GM18909 (cell line): ENCODE measurements around the gene TANK.
"Not testable (repeated sequence)": the region's sequence is repeated elsewhere in the genome, so short reads cannot be mapped to it uniquely, and the experiment has no call there.

Experiments
- ATAC-seq: cut with Tn5 transposase; IDR thresholded peaks from one replicate; pipeline ENCODE4 v1.9.1; 2021; ENCODE audit warnings: mild to moderate bottlenecking; ENCODE audit not compliant: unreplicated experiment, poor library complexity

Gene TANK

DNA sequence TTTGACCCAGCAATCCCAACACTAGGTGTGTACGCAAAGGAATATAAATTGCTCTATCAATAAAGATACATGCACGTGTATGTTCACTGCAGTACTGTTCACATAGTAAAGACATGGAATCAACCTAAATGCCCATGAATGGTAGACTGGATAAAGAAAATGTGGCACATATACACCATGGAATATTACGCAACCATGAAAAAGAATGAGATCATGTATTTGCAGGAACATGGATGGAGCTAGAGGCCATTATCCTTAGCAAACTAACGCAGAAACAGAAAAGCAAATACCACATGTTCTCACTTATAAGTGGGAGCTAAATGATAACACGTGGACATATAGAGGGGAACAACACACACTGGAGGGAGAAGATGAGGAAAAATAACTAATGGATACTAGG, 27.8 kb upstream of the TANK start:
- not testable (repeated sequence) for ATAC-seq

GRCh38 chr2:161133366-161133765, 26.9 kb upstream of the TANK start:
- no peak for ATAC-seq

DNA sequence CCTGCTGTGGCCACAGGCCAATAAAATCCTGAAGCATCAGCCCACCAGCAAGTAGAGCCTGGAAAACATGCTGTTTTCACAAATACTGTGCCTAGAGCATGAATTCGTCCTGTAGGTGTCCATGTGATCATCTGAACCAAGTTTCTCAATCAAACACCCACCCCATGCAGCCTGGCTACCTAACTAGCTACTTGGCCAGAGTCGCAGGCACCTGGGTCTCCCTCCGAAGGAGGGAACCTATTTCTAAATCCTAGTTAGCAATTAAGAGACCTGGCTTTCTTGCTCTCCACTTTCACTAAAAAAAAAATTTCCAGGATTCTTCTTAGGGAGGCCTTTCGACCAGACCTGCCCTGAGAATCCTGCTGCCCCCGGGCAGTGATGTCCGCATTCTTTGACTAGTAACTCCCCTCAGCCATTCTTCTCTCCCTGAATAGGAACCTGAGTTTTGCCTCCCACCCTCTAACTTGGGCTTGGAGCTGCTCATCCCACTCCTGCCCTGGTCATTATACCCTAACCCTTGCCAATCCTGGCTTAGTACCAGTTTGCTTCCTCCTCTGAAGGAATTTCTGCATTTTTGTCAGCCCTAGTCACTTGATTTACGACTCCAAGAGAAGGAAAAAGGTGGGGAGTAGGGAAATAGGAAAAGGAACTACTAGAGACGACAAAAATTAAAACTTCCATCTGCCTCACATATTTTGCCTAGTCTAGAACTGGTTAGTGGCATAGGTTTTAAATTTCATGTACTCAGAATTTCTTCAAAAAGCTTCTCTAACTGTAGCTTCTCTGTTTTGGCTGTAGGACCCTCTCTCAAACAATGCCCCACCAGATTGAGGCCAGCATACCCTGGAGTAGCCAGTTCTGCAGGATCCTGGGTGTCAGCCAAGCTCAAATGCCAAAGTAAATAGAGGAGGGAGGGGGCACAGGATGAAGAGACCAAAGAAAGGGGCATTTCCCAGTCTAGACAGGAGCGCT, 25.4 kb upstream of the TANK start:
- no peak for ATAC-seq

DNA sequence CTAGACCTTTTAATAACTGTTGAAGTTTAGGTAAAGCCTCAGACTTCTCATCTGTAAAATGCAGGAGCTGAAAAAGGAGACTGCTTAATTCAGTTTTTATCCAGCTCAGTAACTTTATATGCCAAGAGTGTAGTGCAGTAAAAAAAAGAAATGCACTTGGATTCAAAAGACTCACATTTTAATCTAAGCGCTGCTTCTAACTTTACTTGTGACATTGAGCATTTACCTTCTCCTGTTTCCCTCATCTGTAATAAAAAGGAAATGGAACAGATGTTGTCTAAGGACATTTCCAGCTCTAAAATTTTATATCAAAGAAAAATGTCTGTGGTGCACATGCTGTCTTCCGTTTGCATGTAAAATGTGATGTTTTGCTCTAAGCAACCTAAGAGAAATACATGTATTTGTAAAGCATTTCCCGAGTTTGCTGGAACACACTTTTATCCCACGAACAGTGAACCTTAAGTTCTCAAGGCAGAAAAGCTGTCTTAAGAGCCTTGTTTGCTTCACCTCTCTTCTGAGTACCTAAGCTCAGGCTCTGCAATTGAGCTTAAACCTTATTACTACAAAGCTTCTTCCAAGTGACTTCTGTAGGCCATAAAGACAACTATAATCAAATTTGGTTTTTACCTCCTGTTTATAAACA, 24.2 kb upstream of the TANK start:
- ATAC-seq: no peak

DNA sequence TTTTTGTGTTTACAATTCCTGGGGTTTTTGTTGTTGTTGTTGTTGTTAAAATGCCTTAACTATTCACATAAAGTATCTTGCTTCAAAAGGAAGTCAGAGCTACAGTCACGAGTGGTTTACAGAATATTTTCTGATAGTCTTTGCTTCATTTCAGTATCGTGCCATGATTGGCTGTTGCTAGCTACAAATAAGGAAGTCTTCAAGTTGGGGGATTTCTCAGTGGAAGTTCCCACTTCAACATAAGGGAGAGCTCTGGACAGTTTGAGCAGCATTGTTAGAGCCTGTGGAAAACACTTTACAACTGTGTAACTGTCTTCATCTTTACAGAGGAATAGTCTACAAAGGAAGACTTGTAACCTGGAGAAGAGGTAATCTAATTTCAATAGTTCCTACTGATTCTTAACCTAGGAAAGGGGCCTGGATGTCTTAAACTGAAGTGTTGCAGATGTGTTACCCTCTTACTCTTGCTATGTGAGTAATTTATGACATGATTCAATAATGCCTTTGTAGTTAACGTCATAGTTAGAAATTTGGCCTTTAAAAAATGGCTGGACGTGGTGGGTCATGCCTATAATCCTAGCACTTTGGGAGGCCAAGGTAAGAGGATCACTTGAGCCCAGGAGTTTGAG, 23.4 kb upstream of the TANK start:
- ATAC-seq: peak; percentile 84

DNA sequence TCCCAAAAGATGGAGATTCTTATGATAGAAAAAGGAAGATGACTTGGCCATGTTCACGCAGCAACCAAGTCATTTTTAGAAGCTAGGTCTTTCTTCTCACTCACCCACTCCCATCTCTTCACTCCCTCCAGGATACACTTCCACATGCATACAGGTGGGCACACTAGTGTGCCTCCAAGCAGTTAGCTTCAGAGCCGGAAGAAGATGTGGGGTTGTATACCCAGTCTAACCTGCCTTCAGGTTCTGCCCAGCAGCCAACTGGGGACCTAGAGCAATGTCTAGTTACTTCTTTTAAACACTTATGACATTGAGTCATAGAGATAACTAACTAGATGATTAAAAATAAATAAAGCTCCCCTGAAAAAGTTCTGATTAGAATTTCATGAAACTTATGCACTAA, 21.8 kb upstream of the TANK start:
- ATAC-seq: no peak

- ATAC-seq: peak; percentile 37
These were observed 20.9 kb upstream of the TANK start for GRCh38 chr2:161139098-161139987.

GRCh38 chr2:161141033-161141432, 19.2 kb upstream of the TANK start:
- peak; percentile 52 for ATAC-seq

- ATAC-seq: no peak
These were observed 13.9 kb upstream of the TANK start for GRCh38 chr2:161146209-161146775.

DNA sequence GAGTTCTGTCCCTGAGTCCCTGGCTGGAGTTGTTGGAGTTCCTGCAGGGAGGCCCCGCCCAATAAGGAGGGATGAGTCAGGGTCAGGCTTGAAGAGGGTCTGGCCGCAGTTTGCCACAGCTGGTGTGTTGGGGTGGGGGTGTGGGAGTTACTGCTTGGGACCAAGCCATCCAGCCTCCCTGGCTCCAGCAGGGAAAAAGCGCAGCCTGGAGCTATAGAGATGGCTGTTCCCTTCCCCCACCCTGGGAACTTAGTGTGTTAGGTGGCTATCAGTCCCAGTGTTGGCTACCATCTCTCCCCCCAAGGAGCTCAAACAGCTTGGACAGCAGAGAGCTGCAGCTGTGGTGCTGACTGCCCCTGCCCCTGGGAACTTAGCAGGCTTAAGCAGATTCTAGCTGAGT, 13.2 kb upstream of the TANK start:
- no peak for ATAC-seq

DNA sequence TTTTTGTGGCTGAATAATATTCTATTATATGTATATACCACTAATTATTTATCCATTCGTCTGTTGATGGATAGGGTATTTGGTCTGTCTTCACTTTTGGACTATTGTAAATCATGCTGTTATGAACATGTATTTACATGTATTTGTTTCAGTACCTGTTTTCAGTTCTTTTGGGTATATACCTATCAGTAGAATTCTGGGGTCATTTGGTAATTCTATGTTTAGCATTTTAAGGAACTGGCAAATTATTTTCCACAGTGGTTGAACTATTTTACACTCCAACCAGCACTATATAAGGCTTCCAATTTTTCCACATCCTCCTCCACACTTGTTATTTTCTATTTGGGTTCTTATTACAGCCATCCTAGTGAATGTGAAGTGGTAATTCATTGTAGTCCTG, 12.4 kb upstream of the TANK start:
- peak; percentile 70 for ATAC-seq

DNA sequence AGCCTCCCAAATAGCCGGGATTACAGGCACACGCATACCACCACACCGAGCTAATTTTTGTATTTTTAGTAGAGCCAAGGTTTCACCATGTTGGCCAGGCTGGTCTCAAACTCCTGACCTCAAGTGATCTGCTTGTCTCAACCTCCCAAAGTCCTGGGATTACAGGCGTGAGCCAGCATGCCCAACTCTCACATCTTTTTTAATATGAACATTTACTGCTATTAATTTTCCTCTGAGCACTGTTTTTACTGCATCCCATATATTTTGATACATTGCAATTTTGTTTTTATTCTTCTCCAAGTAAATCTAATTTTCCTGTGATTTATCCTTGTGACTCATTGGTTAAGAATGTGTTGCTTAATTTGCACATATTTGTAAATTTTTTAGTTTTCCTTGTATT, 9.5 kb upstream of the TANK start:
- no peak for ATAC-seq

GRCh38 chr2:161152302-161152701, 7.9 kb upstream of the TANK start:
- ATAC-seq: no peak

DNA sequence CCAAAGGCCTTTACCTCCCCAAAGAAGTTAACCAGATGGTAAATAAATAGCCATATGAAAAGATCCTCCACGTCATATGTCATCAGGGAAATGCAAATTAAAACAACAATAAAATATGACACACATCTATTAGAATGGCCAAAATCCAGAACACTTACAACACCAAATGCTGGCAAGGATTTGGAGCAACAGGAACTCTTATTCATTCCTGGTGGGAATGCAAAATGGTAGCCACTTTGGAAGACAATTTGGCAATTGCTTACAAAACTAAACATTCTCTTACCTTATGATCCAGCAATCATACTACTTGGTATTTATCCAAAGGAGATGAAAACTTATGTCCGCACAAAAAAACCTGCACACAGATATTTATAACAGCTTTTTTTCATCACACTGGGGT, 1.3 kb upstream of the TANK start:
- ATAC-seq: no peak

GRCh38 chr2:161159456-161160225, 587 bp upstream of the TANK start:
- peak; percentile 12 for ATAC-seq

DNA sequence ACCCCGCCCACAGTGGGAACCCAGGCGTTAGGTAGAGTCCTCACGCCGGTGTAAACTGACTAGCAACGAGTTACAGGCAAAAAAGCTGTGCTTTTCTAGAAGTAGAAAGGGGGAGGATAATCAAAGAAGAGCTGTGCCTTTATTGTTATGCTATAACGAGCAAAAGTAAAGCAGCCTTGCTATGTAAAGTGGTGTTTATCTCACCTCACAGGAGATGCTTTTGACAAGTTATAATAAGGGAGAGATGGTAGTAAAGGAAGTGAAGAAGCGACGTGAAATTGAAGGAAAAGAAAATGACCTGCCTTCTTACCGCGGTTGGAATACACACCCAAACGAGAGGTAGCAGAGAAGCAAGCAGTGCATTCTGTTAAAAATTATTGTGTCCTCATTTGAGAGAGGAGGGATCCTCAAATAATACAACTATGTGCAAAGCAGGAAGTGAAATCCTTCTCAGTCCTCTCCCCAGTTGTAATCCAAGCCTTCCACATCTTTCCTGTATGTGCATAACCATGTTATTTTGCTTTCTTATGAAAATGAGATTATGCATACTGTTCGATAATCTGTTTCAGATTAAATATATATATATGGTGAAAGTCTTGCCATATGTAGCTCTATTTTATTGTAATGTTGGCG, 962 bp downstream of the TANK start:
- no peak for ATAC-seq

DNA sequence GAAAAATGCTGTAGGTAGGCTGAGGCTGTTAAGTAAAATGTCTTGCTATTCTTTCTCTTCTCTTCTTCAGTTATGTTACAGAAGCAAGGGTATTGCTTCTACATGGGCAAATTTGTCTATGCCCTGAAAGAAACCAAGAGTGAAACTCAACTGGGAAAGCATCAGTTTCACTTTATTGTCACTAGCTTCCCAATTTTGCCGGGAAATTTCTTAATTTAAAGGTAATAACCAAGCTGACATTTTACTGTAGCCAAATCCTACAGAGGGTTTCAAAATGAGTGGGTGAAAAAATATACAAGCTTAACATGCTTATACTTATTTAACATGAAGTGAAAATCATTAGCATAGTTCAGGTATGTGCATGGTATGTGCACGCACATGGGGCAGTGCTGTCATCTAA, 3.2 kb downstream of the TANK start:
- ATAC-seq: no peak

DNA sequence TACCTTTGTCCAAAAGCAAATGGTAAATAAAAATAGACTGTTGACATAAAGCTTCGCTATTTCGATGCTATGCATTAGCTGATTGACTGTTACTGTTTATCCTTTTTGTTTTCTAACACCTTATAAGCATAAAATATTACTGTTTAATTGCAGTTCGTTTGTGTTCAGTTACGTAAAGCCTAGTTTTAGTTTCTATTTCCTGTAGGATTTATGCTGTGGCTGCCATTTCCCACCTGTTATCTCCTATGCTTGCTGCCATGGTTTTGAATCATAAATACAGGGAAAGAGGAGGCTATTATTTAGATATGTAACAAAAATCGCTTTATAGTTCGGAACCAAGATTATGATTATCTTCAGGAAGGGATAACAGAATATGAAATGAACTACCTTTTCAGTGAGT, 3.9 kb downstream of the TANK start:
- ATAC-seq: no peak

DNA sequence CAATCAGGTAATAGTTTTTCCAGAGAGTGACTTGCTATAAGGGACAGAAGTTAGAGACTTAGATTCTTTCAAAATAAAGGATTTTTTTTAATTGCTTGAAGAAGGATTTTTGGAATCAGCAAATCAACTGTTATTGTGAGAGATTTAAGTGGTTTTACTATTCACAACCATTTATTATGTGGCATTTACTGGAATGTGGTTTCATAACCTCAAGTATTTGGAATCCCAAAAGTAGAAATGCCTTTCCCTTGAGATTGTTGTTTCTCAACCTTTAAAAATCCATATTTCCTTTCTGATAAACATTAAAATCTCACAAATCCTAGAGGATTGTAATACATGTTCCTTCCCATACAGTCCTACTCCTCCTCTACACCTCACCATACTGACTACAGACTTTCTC, 5.0 kb downstream of the TANK start:
- ATAC-seq: no peak
